ENCODE measurements around the gene RNU6-1. TPM values are rescaled to one million over a fixed set of nuclear protein-coding genes. Genes with fewer than 3 reads are reported as not detected.
A peak's percentile ranks its signal among the peaks of the same experiment; 100 is the strongest.

The RNU6-1 gene
- polyA plus RNA-seq, 1 of the 3 experiments (the other 2 are of a cell fraction): not detected

- Histone ChIP-seq H3K27ac (ENCODE audit: low read depth in 2 of 2, low read length in 1 of 2) (peak overlapping the region in 1 of 2 experiments; percentile 80; a peak in 2 of 4 replicates), H3K9ac (peak overlapping the region; percentile 45; the same call in 1 of the 2 replicates), H2AFZ (ENCODE audit: low read depth) (peak overlapping the region; percentile 80), H3K36me3 (replicated peaks in 1 of 2; ENCODE audit: control insufficient read depth in 1 of 2, insufficient read depth in 2 of 2, low read length in 1 of 2) (no peaks in the 10 kb centered on the region), H3K4me1 (ENCODE audit: control insufficient read depth in 1 of 2, insufficient read depth in 2 of 2, low read depth in 1 of 2, low read length in 1 of 2) (peaks cover 0 to 6% of the 10 kb centered on the region in 2 experiments; a peak in 2 of 4 replicates), H4K20me1 (ENCODE audit: insufficient read depth) (no peaks in the 10 kb centered on the region), H3K27me3 (ENCODE audit: insufficient read depth) (no peaks in the 10 kb centered on the region; the same call in 1 of the 2 replicates), H3K9me2 (no peaks in the 10 kb centered on the region), H3K4me2 (peak overlapping the region; percentile 73), H3K4me3 (ENCODE audit: low read depth in 2 of 2, low read length in 1 of 2) (peak overlapping the region; percentile 45 to 51), H3F3A (replicated peaks; ENCODE audit: insufficient read depth) (no peaks in the 10 kb centered on the region), H3K9me3 (no peaks in the 10 kb centered on the region), H3K79me2 (ENCODE audit: insufficient read depth) (no peaks in the 10 kb centered on the region)
- ChIA-PET POLR2A (no interaction called here), CTCF (interaction anchor here (2.7 kb wide), 1 partner anchor 22 kb away, joined by 14 read pairs; no protein-coding TSS in a partner anchor)
- TF ChIP-seq TEAD4 (IDR thresholded peaks at IDR 0.05; ENCODE audit: borderline replicate concordance, insufficient read depth) (no peak), PBX3 (IDR thresholded peaks at IDR 0.05) (no peak), RXRA (IDR thresholded peaks at IDR 0.05; ENCODE audit: borderline replicate concordance, low read depth) (no peak)
- TF ChIP-seq, protein P1, sequence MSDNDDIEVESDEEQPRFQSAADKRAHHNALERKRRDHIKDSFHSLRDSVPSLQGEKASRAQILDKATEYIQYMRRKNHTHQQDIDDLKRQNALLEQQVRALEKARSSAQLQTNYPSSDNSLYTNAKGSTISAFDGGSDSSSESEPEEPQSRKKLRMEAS (IDR thresholded peaks at IDR 0.05; ENCODE audit: low read depth): no peak
- 87% methylated on average over 7 of the region's 7 CpGs for WGBS (ENCODE audit: low lambda C conversion rate)
- no peak for DNase-seq
Observed at GRCh38 chr15:67885175-67885523, 45.3 kb upstream of the RNU6-1 start.

DNA sequence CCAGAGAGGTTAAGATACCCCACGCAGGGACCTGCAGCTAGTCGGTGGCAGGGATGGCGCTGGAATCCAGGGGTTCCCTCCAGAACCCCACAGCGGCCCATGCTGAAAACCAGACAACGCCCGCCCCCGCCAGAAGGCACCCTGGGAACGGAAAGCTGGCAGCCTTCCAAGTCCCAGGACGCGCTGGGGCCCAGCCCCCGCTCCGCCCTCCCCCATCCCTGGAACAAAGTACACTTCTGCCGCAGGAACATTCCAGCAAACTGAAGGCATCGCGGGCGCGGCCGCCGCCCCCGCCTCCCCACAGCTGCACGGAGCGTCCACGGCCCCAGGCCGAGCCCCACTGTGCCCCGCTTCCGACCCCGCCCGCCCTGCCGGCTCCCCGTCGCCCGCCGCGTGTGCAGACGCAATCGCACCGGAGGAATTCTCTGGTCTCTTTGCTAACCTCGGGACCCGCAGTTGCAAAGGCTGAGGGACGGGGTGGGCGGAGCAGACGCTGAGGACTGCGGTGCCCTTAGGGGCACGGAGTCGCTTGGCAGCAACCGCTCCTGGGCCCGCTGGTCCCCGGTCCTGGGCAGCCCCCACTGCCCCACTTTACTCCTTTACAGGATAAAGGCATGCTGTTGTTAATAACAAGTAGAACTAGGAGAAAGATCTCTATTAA is 44.8 kb upstream of the RNU6-1 start:
- Histone ChIP-seq H3K4me2 (peak overlapping the region; percentile 73), H4K20me1 (ENCODE audit: insufficient read depth) (no peaks in the 10 kb centered on the region), H3K9me2 (no peaks in the 10 kb centered on the region), H3K4me3 (ENCODE audit: low read depth in 2 of 2, low read length in 1 of 2) (peak overlapping the region; percentile 45 to 51), H2AFZ (ENCODE audit: low read depth) (peak overlapping the region; percentile 80), H3K36me3 (replicated peaks in 1 of 2; ENCODE audit: control insufficient read depth in 1 of 2, insufficient read depth in 2 of 2, low read length in 1 of 2) (no peaks in the 10 kb centered on the region), H3F3A (replicated peaks; ENCODE audit: insufficient read depth) (no peaks in the 10 kb centered on the region), H3K79me2 (ENCODE audit: insufficient read depth) (no peaks in the 10 kb centered on the region), H3K27ac (ENCODE audit: low read depth in 2 of 2, low read length in 1 of 2) (peak overlapping the region in 1 of 2 experiments; percentile 80; a peak in 2 of 4 replicates), H3K4me1 (ENCODE audit: control insufficient read depth in 1 of 2, insufficient read depth in 2 of 2, low read depth in 1 of 2, low read length in 1 of 2) (peaks cover 0 to 6% of the 10 kb centered on the region in 2 experiments; a peak in 2 of 4 replicates), H3K27me3 (ENCODE audit: insufficient read depth) (no peaks in the 10 kb centered on the region; the same call in 1 of the 2 replicates), H3K9ac (peak overlapping the region; percentile 45; the same call in 1 of the 2 replicates), H3K9me3 (no peaks in the 10 kb centered on the region)
- WGBS (ENCODE audit: low lambda C conversion rate): 6% methylated on average over 31 of the region's 48 CpGs
- peak; percentile 88 for DNase-seq
- CTCF ChIA-PET: interaction anchor here (1.1 to 2.7 kb wide), 2 partner anchors 21 to 326 kb away, joined by 3 to 14 read pairs; no protein-coding TSS in a partner anchor
- POLR2A ChIA-PET: no interaction called here
- TF ChIP-seq NFIC (IDR thresholded peaks at IDR 0.05; ENCODE audit: borderline replicate concordance) (peak; percentile 92), RFX5 (IDR thresholded peaks at IDR 0.05; ENCODE audit: low read length) (no peak), TAF1 (IDR thresholded peaks at IDR 0.05; ENCODE audit: borderline replicate concordance, low read depth, low read length) (peak; percentile 30; the same call in 1 of the 2 replicates), NRF1 (IDR thresholded peaks at IDR 0.05; ENCODE audit: low read depth, low read length) (no peak), MXI1 (IDR thresholded peaks at IDR 0.05; ENCODE audit: low read depth, low read length) (peak; percentile 21; the same call in 1 of the 2 replicates), TEAD4 (IDR thresholded peaks at IDR 0.05; ENCODE audit: borderline replicate concordance, insufficient read depth) (no peak), SMC3 (IDR thresholded peaks at IDR 0.05; ENCODE audit: low read depth, low read length) (no peak), JUND (IDR thresholded peaks at IDR 0.05) (no peak), RXRA (IDR thresholded peaks at IDR 0.05; ENCODE audit: borderline replicate concordance, low read depth) (no peak), FOSL2 (IDR thresholded peaks at IDR 0.05; ENCODE audit: borderline replicate concordance, low read depth) (no peak), FOXJ3 (CRISPR knock-in tag; IDR thresholded peaks at IDR 0.05) (no peak), CHD2 (IDR thresholded peaks at IDR 0.05; ENCODE audit: low read length, partially characterized antibody) (peak; percentile 94), POLR2AphosphoS5 (IDR thresholded peaks at IDR 0.05; ENCODE audit: low read depth, low read length) (peak; percentile 39; the same call in 1 of the 2 replicates), EP300 (IDR thresholded peaks at IDR 0.05; ENCODE audit: borderline replicate concordance in 1 of 2, low read depth in 1 of 2, low read length in 1 of 2) (peak in 1 of 2 experiments; percentile 36; a peak in 1 of 4 replicates), ZBTB33 (IDR thresholded peaks at IDR 0.05; ENCODE audit: borderline replicate concordance, low read depth) (no peak)
- TF ChIP-seq, protein P2, sequence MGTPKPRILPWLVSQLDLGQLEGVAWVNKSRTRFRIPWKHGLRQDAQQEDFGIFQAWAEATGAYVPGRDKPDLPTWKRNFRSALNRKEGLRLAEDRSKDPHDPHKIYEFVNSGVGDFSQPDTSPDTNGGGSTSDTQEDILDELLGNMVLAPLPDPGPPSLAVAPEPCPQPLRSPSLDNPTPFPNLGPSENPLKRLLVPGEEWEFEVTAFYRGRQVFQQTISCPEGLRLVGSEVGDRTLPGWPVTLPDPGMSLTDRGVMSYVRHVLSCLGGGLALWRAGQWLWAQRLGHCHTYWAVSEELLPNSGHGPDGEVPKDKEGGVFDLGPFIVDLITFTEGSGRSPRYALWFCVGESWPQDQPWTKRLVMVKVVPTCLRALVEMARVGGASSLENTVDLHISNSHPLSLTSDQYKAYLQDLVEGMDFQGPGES (IDR thresholded peaks at IDR 0.05; ENCODE audit: low read depth, low read length): no peak
- TF ChIP-seq, protein P3, sequence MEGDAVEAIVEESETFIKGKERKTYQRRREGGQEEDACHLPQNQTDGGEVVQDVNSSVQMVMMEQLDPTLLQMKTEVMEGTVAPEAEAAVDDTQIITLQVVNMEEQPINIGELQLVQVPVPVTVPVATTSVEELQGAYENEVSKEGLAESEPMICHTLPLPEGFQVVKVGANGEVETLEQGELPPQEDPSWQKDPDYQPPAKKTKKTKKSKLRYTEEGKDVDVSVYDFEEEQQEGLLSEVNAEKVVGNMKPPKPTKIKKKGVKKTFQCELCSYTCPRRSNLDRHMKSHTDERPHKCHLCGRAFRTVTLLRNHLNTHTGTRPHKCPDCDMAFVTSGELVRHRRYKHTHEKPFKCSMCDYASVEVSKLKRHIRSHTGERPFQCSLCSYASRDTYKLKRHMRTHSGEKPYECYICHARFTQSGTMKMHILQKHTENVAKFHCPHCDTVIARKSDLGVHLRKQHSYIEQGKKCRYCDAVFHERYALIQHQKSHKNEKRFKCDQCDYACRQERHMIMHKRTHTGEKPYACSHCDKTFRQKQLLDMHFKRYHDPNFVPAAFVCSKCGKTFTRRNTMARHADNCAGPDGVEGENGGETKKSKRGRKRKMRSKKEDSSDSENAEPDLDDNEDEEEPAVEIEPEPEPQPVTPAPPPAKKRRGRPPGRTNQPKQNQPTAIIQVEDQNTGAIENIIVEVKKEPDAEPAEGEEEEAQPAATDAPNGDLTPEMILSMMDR (IDR thresholded peaks at IDR 0.05): no peak

Data from SK-N-SH (cell line).